Measurements from ENCODE around the gene ZNF414.

DNA sequence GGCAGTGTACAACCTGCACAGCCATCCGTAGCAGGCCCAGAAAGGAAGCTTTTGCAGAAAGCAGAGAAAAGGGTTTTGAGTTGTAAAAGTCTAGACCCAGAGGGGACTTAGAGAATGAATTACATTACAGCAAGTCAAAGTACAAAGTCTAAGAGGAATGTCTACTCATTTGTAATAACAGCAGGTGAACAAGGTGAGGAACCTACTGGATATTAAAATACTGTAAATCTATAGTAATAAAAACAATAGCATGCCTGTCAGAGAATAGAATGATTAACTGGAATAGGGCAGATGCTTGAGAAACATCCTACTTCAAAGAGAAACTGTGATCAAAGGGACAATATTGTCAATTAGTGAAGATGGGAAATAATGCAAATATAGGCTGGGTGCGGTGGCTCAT is 18.3 kb upstream of the ZNF414 start:
- no peak for TF ChIP-seq RAD21 (conservative IDR thresholded peaks at IDR 0.05)
- TF ChIP-seq EZH2 (IDR thresholded peaks at IDR 0.05; ENCODE audit: borderline replicate concordance, insufficient read depth, low read length, poor library complexity, severe bottlenecking): no peak
- TF ChIP-seq, protein P1, sequence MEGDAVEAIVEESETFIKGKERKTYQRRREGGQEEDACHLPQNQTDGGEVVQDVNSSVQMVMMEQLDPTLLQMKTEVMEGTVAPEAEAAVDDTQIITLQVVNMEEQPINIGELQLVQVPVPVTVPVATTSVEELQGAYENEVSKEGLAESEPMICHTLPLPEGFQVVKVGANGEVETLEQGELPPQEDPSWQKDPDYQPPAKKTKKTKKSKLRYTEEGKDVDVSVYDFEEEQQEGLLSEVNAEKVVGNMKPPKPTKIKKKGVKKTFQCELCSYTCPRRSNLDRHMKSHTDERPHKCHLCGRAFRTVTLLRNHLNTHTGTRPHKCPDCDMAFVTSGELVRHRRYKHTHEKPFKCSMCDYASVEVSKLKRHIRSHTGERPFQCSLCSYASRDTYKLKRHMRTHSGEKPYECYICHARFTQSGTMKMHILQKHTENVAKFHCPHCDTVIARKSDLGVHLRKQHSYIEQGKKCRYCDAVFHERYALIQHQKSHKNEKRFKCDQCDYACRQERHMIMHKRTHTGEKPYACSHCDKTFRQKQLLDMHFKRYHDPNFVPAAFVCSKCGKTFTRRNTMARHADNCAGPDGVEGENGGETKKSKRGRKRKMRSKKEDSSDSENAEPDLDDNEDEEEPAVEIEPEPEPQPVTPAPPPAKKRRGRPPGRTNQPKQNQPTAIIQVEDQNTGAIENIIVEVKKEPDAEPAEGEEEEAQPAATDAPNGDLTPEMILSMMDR (IDR thresholded peaks at IDR 0.05; ENCODE audit: poor library complexity, severe bottlenecking): no peak
- TF ChIP-seq, protein P2, sequence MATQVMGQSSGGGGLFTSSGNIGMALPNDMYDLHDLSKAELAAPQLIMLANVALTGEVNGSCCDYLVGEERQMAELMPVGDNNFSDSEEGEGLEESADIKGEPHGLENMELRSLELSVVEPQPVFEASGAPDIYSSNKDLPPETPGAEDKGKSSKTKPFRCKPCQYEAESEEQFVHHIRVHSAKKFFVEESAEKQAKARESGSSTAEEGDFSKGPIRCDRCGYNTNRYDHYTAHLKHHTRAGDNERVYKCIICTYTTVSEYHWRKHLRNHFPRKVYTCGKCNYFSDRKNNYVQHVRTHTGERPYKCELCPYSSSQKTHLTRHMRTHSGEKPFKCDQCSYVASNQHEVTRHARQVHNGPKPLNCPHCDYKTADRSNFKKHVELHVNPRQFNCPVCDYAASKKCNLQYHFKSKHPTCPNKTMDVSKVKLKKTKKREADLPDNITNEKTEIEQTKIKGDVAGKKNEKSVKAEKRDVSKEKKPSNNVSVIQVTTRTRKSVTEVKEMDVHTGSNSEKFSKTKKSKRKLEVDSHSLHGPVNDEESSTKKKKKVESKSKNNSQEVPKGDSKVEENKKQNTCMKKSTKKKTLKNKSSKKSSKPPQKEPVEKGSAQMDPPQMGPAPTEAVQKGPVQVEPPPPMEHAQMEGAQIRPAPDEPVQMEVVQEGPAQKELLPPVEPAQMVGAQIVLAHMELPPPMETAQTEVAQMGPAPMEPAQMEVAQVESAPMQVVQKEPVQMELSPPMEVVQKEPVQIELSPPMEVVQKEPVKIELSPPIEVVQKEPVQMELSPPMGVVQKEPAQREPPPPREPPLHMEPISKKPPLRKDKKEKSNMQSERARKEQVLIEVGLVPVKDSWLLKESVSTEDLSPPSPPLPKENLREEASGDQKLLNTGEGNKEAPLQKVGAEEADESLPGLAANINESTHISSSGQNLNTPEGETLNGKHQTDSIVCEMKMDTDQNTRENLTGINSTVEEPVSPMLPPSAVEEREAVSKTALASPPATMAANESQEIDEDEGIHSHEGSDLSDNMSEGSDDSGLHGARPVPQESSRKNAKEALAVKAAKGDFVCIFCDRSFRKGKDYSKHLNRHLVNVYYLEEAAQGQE (IDR thresholded peaks at IDR 0.05; ENCODE audit: borderline replicate concordance): no peak
